ENCODE results near the gene RPTOR.
A peak's percentile ranks its signal among the peaks of the same experiment; 100 is the strongest.

DNA sequence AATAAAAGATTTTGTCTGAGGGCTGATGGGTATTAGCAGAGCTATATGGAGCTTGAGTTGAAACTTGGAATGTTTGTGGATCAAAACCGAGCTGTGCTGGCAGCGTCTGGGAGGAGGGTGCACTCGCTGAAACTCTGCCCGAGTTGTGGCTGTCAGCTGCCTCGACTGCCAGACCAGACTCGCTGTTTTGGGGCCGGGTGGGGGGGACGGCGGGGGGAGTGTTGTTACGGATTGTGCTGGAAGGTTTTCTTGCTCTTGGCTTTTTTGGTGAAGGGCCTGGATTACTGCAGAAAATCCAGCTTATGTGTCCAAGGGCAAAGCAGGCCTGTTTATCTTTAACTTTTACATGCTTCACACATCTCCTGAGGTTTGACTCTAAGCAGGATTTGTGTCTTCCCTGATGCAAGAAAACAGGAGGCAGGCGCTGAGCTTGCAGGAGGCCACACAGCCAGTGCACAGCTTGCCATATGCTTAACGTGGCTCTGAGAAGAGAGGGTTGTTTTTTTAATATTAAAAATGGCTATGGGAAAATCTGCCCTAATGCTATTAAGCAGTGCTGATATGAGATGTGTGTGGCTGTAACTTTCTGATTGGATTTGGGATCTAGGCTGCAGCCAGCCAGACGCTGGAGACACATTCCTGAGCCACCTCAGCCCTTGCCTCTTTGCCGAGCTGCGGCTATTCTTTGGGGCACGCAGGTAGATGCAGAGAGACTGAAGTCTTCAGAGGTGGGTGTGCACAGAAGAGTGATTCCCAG, 20.5 kb upstream of the RPTOR start:
- TF ChIP-seq PPARA (CRISPR knock-in tag; IDR thresholded peaks at IDR 0.05; ENCODE audit: borderline replicate concordance) (no peak), TCF4 (CRISPR knock-in tag; IDR thresholded peaks at IDR 0.05; ENCODE audit: borderline replicate concordance) (peak; percentile 40; the same call in 1 of the 2 replicates), RARB (CRISPR knock-in tag; IDR thresholded peaks at IDR 0.05) (no peak), BACH2 (CRISPR knock-in tag; IDR thresholded peaks at IDR 0.05; ENCODE audit: borderline replicate concordance) (no peak), OSR1 (CRISPR knock-in tag; IDR thresholded peaks at IDR 0.05) (no peak), ZFP3 (CRISPR knock-in tag; IDR thresholded peaks at IDR 0.05) (no peak), ZNF8 (CRISPR knock-in tag; IDR thresholded peaks at IDR 0.05) (no peak), ARNTL (CRISPR knock-in tag; IDR thresholded peaks at IDR 0.05; ENCODE audit: borderline replicate concordance, low read depth) (no peak)
- TF ChIP-seq, protein P1, sequence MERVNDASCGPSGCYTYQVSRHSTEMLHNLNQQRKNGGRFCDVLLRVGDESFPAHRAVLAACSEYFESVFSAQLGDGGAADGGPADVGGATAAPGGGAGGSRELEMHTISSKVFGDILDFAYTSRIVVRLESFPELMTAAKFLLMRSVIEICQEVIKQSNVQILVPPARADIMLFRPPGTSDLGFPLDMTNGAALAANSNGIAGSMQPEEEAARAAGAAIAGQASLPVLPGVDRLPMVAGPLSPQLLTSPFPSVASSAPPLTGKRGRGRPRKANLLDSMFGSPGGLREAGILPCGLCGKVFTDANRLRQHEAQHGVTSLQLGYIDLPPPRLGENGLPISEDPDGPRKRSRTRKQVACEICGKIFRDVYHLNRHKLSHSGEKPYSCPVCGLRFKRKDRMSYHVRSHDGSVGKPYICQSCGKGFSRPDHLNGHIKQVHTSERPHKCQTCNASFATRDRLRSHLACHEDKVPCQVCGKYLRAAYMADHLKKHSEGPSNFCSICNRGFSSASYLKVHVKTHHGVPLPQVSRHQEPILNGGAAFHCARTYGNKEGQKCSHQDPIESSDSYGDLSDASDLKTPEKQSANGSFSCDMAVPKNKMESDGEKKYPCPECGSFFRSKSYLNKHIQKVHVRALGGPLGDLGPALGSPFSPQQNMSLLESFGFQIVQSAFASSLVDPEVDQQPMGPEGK (CRISPR knock-in tag; IDR thresholded peaks at IDR 0.05; ENCODE audit: borderline replicate concordance): no peak
- TF ChIP-seq, protein P2, sequence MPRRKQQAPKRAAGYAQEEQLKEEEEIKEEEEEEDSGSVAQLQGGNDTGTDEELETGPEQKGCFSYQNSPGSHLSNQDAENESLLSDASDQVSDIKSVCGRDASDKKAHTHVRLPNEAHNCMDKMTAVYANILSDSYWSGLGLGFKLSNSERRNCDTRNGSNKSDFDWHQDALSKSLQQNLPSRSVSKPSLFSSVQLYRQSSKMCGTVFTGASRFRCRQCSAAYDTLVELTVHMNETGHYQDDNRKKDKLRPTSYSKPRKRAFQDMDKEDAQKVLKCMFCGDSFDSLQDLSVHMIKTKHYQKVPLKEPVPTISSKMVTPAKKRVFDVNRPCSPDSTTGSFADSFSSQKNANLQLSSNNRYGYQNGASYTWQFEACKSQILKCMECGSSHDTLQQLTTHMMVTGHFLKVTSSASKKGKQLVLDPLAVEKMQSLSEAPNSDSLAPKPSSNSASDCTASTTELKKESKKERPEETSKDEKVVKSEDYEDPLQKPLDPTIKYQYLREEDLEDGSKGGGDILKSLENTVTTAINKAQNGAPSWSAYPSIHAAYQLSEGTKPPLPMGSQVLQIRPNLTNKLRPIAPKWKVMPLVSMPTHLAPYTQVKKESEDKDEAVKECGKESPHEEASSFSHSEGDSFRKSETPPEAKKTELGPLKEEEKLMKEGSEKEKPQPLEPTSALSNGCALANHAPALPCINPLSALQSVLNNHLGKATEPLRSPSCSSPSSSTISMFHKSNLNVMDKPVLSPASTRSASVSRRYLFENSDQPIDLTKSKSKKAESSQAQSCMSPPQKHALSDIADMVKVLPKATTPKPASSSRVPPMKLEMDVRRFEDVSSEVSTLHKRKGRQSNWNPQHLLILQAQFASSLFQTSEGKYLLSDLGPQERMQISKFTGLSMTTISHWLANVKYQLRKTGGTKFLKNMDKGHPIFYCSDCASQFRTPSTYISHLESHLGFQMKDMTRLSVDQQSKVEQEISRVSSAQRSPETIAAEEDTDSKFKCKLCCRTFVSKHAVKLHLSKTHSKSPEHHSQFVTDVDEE (CRISPR knock-in tag; IDR thresholded peaks at IDR 0.05): no peak

All from SK-N-SH treated with all-trans-retinoic acid at 6 μM for 48 hours (cell line).